PFSK-1 (cell line): ENCODE data around the gene SAE1.
A peak's percentile ranks its signal among the peaks of the same experiment; 100 is the strongest.

Experiments used
- FOXP2 ChIP-seq: optimal IDR thresholded peaks from 2 replicates; pipeline ENCODE3; 2011; ENCODE audit warnings: borderline replicate concordance, control low read depth, inconsistent platforms; ENCODE audit not compliant: insufficient read depth; ENCODE audit errors: extremely low read length, extremely low read depth
- POLR2AphosphoS5 ChIP-seq: IDR thresholded peaks from 2 replicates; pipeline ENCODE4 v1.6.1; 2012; ENCODE audit warnings: low read depth, mild to moderate bottlenecking, control low read depth, low read length, moderate library complexity
- REST ChIP-seq, 2 experiments: IDR thresholded peaks; 2 replicates each; pipeline versions ENCODE4 v1.6.1 to v1.8.0; 2011 to 2012; ENCODE audit warnings: low read depth in 2 of 2, low read length in 2 of 2, control low read depth in 1 of 2, inconsistent platforms in 1 of 2, mild to moderate bottlenecking in 1 of 2, moderate library complexity in 1 of 2; ENCODE audit not compliant: insufficient read depth in 1 of 2
- SIN3A ChIP-seq: IDR thresholded peaks from 2 replicates; pipeline ENCODE4 v1.6.1; 2012; ENCODE audit warnings: mild to moderate bottlenecking, low read length, moderate library complexity, borderline replicate concordance; ENCODE audit not compliant: insufficient read depth
- TAF1 ChIP-seq: IDR thresholded peaks from 2 replicates; pipeline ENCODE4 v1.6.1; 2012; ENCODE audit warnings: low read length, control low read depth, borderline replicate concordance; ENCODE audit not compliant: insufficient read depth

SAE1 gene

GRCh38 chr19:47228937-47229675 is 98.5 kb downstream of the SAE1 start:
- no peak for TF ChIP-seq TAF1
- TF ChIP-seq REST (IDR thresholded peaks at IDR 0.05; ENCODE audit: insufficient read depth in 1 of 2, low read depth in 2 of 2, low read length in 2 of 2), result no peak
- TF ChIP-seq POLR2AphosphoS5, result no peak
- TF ChIP-seq FOXP2, result no peak
- TF ChIP-seq SIN3A, result no peak

- TF ChIP-seq TAF1 (no peak), SIN3A (no peak), POLR2AphosphoS5 (no peak), REST (IDR thresholded peaks at IDR 0.05; ENCODE audit: insufficient read depth in 1 of 2, low read depth in 2 of 2, low read length in 2 of 2) (no peak), FOXP2 (no peak)
These were observed 99.0 kb downstream of the SAE1 start for GRCh38 chr19:47229676-47230053.

GRCh38 chr19:47230054-47230920 is 99.7 kb downstream of the SAE1 start:
- TF ChIP-seq SIN3A, result peak; percentile 45; the same call in 1 of the 2 replicates
- peak; percentile 98 for TF ChIP-seq FOXP2
- TF ChIP-seq POLR2AphosphoS5, result no peak
- no peak for TF ChIP-seq TAF1
- TF ChIP-seq REST (IDR thresholded peaks at IDR 0.05; ENCODE audit: insufficient read depth in 1 of 2, low read depth in 2 of 2, low read length in 2 of 2), result no peak

GRCh38 chr19:47230921-47231214 is 100.2 kb downstream of the SAE1 start, which contains the start of gene BBC3:
Gene BBC3 (minus strand): TSS chr19:47231199. CDS start chr19:47228431, 2,768 bp downstream.
- TF ChIP-seq POLR2AphosphoS5 (no peak), FOXP2 (peak; percentile 12)

GRCh38 chr19:47231215-47232054 is 100.8 kb downstream of the SAE1 start:
- TF ChIP-seq FOXP2 (no peak), REST (IDR thresholded peaks at IDR 0.05; ENCODE audit: insufficient read depth in 1 of 2, low read depth in 2 of 2, low read length in 2 of 2) (peak; percentile 76 to 85)
